Ramos (cell line): Measurements from ENCODE around the gene MRPS2.
"Not testable (repeated sequence)": the region's sequence is repeated elsewhere in the genome, so short reads cannot be mapped to it uniquely, and the experiment has no call there.

Source experiments
- in situ Hi-C: fragments of 300-500 bp; cut with MboI; formaldehyde crosslinking; loops from one replicate; pipeline ENCODE4 v1.14.3; 2022; ENCODE audit warnings: low sequenced_read_pairs; ENCODE audit not compliant: unreplicated experiment

Gene MRPS2

DNA sequence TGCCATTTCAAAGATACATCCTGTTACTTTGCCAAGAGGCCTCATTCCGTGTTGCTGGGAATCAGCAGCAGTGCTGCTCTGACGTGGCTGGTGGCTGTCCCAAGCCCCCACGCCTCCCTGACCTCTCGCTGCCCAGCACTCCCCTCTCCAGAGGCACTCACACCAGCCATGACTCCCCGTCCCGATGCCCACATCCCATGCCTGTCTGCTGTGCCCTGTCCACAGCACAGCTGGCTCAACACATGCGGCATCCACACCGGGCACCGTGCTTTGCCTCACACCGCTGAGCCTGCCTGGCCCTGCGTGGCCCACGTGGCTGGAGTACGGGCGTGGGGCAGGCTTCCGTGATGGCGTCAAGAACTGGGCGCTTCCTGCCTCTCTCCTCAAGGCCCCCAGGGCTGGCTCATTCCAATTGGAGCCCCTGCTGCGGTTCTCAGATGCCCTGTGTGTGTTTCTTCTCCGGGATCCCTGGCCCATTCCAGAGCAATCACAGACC is 12.9 kb downstream of the MRPS2 start:
- in situ Hi-C loops: no loop called here

DNA sequence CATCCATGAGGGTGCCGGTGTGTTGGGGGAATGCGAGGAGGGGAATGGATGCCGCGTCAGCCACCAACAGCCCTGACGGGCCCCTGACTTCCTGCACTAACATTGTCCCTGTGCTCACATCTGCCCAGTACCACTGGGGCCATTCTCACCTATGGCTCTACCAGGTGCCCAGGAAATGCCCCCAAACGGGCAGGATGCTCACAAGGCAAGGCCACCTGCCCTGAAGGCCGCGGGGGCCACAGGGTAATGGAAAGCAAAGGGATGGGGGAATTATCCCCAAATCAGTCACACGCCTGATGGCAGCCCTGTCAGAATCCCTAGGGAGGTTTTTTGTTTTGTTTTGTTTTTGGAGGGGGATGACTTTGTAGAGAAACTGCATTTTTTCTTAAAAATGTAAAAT is 13.4 kb downstream of the MRPS2 start:
- in situ Hi-C loops: not testable (repeated sequence)

- in situ Hi-C loops: no loop called here
These were observed 14.0 kb downstream of the MRPS2 start for GRCh38 chr9:135514342-135515082.

GRCh38 chr9:135515083-135515951 is 14.8 kb downstream of the MRPS2 start:
- in situ Hi-C loops: no loop called here

GRCh38 chr9:135516132-135516860 is 15.8 kb downstream of the MRPS2 start:
- in situ Hi-C loops: no loop called here

DNA sequence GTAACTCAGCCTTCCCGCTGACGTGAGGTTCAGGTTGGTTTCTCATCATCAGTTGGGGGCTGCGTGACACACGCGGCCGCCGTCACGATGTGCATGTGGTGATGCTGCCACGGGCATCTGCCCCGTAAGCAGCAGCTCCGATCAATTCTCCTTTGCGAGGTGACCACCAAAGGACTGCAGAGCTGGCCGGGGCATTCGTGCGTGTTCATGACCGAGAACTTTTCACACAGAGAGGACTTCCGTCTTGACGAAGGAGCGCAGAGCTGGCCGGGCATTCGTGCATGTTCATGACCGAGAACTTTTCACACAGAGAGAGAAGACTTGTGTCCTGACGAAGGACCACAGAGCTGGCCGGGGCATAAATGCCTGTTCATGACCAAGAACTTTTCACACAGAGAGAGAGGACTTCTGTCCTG is 16.9 kb downstream of the MRPS2 start:
- in situ Hi-C loops: no loop called here

GRCh38 chr9:135519179-135519971 is 18.9 kb downstream of the MRPS2 start:
- in situ Hi-C loops: no loop called here

- in situ Hi-C loops: no loop called here
These were observed 20.6 kb downstream of the MRPS2 start, which contains the start of gene LCN1 for GRCh38 chr9:135520916-135521607. Gene LCN1 (plus strand): TSS chr9:135521440. CDS start chr9:135521498, 58 bp downstream.

DNA sequence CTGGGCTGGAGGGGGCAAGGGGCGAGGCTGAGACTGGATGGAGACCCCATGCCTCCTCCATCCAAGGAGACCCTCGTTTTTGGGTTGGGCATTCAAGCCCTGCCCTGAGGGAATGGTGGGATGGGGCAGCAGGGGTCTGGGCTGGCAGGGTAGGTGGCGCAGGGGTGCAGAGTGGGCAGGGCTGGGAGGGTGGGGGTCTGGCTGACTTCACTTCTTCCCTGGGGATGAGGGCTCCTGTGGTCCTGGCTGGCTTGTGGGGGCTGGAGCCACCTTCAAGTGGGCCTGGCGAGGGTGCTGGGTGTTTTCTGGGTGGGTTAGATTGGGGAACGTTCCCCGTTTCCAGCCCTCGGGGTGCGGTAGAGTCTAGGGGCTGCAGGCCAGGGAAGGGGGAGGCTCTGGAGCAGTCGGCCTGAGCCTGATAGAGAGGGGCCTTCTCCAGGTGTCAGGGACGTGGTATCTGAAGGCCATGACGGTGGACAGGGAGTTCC is 21.2 kb downstream of the MRPS2 start:
- in situ Hi-C loops: no loop called here

- in situ Hi-C loops: no loop called here
These were observed 21.8 kb downstream of the MRPS2 start for GRCh38 chr9:135522137-135522877.

- in situ Hi-C loops: no loop called here
These were observed 22.4 kb downstream of the MRPS2 start for GRCh38 chr9:135522931-135523330.

- in situ Hi-C loops: no loop called here
These were observed 23.1 kb downstream of the MRPS2 start for GRCh38 chr9:135523521-135524129.

GRCh38 chr9:135524130-135524861 is 23.8 kb downstream of the MRPS2 start:
- in situ Hi-C loops: no loop called here

- in situ Hi-C loops: no loop called here
These were observed 25.0 kb downstream of the MRPS2 start for GRCh38 chr9:135525241-135526088.

DNA sequence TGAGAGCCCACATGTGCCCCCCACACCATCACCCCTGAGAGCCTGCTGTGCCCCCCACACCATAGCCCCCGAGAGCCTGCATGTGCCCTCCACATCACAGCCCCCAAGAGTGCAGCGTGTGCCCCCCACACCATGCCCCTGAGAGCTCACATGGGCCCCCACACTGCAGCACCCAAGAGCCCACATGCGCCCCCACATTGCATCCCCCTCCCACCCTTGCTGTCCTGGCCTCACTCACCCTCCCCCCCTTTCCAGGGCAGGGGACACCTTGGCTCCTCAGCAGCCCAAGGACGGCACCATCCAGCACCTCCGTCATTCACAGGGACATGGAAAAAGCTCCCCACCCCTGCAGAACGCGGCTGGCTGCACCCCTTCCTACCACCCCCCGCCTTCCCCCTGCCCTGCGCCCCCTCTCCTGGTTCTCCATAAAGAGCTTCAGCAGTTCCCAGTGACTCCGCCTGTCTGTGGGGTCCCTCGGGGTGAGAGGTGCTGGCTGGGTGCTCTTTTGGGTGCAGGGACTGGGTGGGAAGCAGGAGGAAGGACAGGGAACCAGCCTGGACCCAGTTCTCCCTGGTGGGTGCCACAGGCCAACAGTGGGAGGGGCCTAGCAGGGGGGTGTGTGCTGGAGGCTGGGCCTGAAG is 25.7 kb downstream of the MRPS2 start:
- in situ Hi-C loops: no loop called here
